ENCODE measurements around the gene LYPD1. TPM values are rescaled to one million over a fixed set of nuclear protein-coding genes. Genes with fewer than 3 reads are reported as not detected.
"Not testable (repeated sequence)": the region's sequence is repeated elsewhere in the genome, so short reads cannot be mapped to it uniquely, and the experiment has no call there.

Gene LYPD1
- 100 to 1,000 TPM in 2 of 4 donors, 10 to 100 TPM in 2; 67.8 to 126 (median 98.1) TPM for polyA plus RNA-seq (ENCODE audit: insufficient read length in 4 of 4)

- DNase-seq (ENCODE audit: low read depth in 4 of 4, low spot score in 2 of 4): no peak
Observed at GRCh38 chr2:132669908-132670495, at the start of gene LYPD1. Gene LYPD1, minus strand, starts transcription at chr2:132670205. Its CDS starts 273 bp downstream, at chr2:132669932.

- DNase-seq (ENCODE audit: low read depth in 4 of 4, low spot score in 2 of 4): no peak
Observed at GRCh38 chr2:132719480-132719879, 49.5 kb upstream of the LYPD1 start.

- no peak for DNase-seq (ENCODE audit: low read depth in 4 of 4, low spot score in 2 of 4)
Observed at GRCh38 chr2:132716954-132717353, 46.9 kb upstream of the LYPD1 start.

DNA sequence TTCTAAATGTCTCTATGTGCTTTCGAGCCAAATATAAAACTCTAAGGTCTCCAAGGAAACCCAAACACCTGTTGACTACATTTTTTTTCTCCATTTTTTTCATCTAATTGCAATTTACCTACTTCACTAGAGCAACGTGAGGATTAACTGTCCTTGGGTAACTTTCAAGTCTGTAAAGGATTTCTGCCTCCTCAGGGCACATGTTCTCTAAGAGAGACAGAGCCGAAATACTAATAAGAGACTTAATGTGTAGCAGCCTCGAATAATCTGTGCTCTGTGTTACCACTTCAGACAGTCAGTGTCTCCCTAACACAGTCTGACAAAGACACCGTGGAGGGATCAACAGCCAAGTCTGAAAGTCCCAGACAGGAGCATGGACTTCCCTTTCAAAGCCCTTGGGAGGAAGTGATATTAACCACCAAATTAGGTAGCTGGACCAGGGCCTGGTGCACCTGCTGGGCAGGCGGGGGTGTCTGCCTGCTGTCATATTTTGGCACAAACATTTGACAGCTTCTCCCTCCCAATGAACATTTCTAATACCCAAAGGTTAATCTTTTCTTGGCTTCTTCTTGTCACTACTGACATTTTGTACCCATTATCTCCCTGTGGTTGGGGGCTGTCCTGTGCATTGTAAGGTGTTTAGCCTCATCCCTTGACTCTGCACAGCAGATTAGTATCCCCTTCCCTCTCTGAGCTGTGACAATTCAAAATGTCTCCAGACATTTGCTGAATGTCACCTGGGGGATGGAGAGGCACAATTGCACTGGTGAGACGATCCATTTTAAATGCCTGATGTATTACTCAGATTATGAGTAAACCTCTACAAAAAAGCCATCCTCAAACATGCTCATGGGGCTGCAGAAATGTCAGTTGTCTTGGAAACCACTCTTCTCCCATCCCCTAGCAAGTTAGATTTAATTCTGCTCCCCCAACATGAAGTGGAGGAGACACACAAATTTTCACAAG, 45.7 kb upstream of the LYPD1 start:
- no peak for DNase-seq (ENCODE audit: low read depth in 4 of 4, low spot score in 2 of 4)

DNA sequence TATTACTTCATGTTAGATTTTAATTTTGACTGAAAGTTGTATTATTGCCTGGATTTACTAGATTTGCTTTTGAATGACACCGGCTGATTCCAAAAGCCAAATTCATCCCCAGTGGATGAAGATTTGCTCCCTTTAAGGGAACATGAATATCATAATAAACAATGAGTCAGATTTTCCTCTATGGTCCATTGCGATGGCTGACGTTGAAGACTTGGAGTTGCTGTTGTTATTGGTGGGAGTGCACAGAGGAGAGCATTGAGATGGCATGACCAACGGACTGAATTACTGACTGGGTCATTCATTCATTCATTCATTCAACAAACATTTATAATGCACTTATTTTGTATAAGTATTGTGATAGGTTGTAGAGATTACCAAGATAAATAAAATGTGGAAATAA, 33.4 kb upstream of the LYPD1 start:
- no peak for DNase-seq (ENCODE audit: low read depth in 4 of 4, low spot score in 2 of 4)

- no peak for DNase-seq (ENCODE audit: low read depth in 4 of 4, low spot score in 2 of 4)
Observed at GRCh38 chr2:132701810-132702209, 31.8 kb upstream of the LYPD1 start.

DNA sequence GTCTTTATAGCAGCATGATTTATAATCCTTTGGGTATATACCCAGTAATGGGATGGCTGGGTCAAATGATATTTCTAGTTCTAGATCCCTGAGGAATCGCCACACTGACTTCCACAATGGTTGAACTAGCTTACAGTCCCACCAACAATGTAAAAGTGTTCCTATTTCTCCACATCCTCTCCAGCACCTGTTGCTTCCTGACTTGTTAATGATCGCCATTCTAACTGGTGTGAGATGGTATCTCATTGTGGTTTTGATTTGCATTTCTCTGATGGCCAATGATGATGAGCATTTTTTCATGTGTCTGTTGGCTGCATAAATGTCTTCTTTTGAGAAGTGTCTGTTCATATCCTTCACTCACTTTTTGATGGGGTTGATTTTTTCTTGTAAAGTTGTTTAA, 29.8 kb upstream of the LYPD1 start:
- DNase-seq (ENCODE audit: low read depth in 4 of 4, low spot score in 2 of 4): not testable (repeated sequence)

- DNase-seq (ENCODE audit: low read depth in 4 of 4, low spot score in 2 of 4): not testable (repeated sequence)
Observed at GRCh38 chr2:132698347-132698746, 28.3 kb upstream of the LYPD1 start.

DNA sequence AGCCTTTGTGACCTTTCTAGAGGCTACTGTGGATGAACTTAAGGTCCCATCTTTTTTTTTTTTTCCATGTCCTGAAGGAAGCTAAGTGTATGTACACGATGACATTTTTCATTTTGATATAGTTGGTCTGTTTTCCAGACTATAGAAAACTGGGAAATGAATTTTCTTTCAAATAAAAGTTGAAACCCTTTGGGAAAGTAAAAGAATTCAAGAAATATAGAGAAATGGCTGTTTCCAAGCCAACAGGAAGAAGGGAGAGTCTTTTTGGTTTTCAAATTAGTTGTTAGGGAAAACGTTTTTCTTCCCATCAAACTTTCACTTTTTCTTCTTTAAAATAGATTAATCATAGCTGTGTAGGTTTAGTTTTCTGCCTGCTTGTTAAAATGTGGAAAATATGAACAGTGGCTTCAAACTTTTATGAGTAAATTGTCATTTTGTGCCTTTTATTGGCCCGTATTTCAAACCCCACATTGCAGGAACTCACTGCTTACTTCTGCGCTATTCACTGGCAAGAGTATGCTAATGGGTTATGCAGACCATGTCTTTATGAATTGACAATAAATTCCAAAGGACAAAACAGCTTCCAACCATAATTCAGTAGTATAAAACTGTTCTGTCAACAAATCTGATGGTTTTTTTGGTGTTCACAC, 27.7 kb upstream of the LYPD1 start:
- no peak for DNase-seq (ENCODE audit: low read depth in 4 of 4, low spot score in 2 of 4)

GRCh38 chr2:132692816-132693215, 22.8 kb upstream of the LYPD1 start:
- no peak for DNase-seq (ENCODE audit: low read depth in 4 of 4, low spot score in 2 of 4)

- DNase-seq (ENCODE audit: low read depth in 4 of 4, low spot score in 2 of 4): no peak
Observed at GRCh38 chr2:132691556-132691955, 21.6 kb upstream of the LYPD1 start.

DNA sequence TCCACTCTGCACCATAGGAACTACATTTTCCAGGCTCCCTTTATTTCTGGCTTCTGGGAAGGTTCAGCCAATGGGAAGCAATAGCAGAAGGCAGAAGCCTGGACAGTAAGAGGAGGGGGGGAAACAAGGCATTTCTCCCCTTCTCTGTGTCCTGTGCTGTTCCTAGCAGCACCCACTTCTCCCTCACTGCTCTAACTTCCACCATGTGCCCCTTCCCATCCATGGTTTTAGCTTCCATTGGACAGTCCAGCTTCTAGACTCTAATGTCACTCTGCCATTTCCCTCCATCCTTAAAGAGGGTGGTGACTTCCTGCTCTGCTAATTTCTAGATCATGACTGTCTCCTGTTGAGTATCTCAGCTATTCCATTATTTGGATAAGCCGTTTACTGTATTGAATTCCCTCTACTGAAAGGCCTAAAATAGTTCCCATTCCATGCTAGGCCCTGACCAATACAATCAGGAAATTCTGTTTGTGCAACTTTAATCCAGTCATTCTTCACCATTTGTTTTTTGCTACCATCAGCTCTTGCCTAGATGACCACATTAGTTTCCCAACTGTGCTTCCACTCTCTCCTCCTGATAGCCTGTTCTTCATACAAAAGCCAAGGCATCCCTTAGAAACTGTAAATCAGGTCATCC, 20.8 kb upstream of the LYPD1 start:
- DNase-seq (ENCODE audit: low read depth in 4 of 4, low spot score in 2 of 4): no peak

- DNase-seq (ENCODE audit: low read depth in 4 of 4, low spot score in 2 of 4): no peak
Observed at GRCh38 chr2:132681766-132682165, 11.8 kb upstream of the LYPD1 start.

GRCh38 chr2:132680544-132680943, 10.5 kb upstream of the LYPD1 start:
- no peak for DNase-seq (ENCODE audit: low read depth in 4 of 4, low spot score in 2 of 4)

DNA sequence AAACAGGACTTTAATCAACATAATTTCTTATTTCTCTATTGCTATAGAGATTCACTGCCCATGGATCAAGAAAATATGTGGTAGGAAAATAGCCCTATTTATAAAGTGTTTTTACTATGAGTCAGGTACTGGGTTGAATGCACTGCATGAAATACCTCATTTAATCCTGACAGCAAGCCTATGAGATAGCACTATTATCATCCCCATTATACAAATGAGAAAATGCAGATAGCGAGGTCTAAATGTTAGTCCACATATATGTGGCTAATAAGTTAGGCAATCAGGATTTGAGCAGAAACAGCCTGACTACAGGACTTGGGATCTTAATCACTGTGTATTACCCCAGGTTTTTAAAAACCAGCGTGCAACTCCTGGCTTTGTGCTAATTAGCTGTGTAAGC, 8.5 kb upstream of the LYPD1 start:
- DNase-seq (ENCODE audit: low read depth in 4 of 4, low spot score in 2 of 4): no peak

DNA sequence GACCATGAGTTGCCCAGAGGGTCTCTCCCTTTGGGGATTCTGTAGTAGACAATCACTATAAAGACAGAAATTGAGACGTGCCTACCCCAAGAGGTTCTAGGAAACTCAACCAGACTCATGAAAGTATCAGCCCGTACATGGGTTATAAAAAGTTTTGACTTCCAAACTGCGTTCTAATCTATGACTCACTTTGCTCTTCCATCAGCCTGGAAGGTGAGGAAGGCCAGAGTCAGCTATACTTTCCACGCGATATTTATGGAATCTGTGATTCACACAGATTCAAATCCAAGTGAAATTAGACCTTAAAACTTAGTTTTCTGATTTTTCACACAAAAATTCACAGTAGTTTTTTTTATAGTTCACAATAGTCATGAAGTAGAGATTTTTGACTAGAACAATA, 7.7 kb upstream of the LYPD1 start:
- no peak for DNase-seq (ENCODE audit: low read depth in 4 of 4, low spot score in 2 of 4)

GRCh38 chr2:132676999-132677398, 7.0 kb upstream of the LYPD1 start:
- DNase-seq (ENCODE audit: low read depth in 4 of 4, low spot score in 2 of 4): no peak

GRCh38 chr2:132671151-132671835, 1.3 kb upstream of the LYPD1 start:
- no peak for DNase-seq (ENCODE audit: low read depth in 4 of 4, low spot score in 2 of 4)

DNA sequence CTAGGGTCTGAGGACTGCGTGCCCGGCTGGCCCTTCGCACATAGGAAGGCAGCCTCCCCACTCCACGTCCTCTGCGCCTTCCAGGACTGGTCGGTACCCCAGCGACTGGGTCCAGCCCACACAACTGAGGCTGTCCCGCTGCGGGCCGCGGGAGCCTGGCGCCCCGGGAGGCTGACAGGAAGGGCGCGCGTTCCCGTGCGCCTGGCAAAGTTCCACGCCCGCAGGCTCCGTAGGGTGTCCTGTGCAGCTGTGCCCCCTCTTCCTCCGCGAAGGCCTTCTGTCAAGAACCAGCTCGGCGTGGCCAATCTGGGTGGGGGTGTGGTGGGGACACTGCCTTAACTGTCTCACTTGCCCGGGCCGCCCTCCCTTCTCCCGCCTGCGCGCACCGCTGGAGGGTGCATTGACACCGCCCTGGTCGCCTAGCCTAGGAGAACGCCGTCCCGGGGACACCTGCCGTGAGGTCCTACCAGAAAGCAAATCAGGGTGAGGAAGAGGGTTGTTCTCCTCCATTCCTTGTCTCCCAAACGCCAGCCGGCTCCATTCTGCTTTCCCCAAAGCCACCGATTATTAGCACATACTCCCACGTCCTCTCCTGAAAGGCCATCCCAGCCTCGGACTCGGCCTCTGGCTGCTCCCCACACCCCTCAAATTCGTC, 618 bp upstream of the LYPD1 start:
- DNase-seq (ENCODE audit: low read depth in 4 of 4, low spot score in 2 of 4): no peak

Data from left renal cortex interstitium (tissue), 4 donors.